GM18951 (cell line): ENCODE results near the gene TATDN3.

Source experiments
- POLR2A ChIP-seq: IDR thresholded peaks from 4 replicates; pipeline ENCODE4 v1.6.1; 2011; ENCODE audit warnings: mild to moderate bottlenecking; ENCODE audit not compliant: insufficient read length, insufficient read depth; ENCODE audit errors: extremely low read depth
- in situ Hi-C: fragments of 300-500 bp; cut with MboI; formaldehyde crosslinking; loops from one replicate; pipeline ENCODE4 v1.12.0; 2022; ENCODE audit warnings: low sequenced_read_pairs, mixed read lengths, inconsistent platforms; ENCODE audit not compliant: unreplicated experiment

Gene TATDN3

DNA sequence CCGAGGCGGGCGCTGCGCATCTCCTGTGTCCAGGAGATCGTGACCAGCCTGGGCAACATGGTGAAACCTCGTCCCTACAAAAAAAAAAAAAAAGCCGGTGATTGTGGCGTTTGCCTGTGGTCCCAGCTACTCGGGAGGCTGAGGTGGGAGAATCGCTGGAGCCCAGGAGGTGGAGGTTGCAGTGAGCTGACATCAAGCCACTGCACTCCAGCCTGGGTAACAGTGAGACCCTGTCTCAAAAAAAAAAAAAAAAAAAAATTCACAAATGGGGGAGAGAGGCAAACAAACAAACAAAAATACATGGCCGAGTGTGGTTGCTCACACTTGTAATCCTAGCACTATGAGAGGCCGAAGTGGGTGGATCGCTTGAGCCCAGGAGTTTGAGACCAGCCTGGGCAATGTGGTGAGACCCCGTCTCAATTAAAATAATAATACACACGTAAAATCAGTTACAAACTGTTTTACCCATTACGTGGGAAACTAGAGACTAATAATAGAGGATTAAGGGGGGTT lies 758 bp downstream of the TATDN3 start:
- no peak for TF ChIP-seq POLR2A
- in situ Hi-C loops, result no loop called here

DNA sequence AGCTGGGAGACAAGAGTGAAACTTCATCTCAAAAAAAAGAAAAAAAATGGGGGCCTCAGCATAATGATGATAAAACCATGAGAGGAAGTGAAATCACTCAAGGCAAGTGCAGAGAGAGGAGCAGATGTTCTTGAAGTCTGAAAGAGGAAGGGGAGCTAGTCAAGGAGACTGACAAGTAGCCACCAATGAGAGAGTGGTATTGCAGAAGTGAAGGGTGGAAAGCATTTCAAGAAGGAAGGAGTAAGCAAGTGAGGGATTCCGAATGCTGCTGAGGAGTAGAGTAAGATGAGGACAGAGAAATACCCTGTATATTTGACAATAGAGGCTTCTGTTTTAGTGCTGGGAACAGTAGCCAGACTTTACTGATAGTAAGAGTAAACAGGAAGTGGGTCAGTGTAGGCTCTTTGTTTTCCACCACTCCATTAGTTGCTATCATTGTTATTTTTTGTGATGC lies 2.9 kb downstream of the TATDN3 start:
- peak; percentile 26 for TF ChIP-seq POLR2A
- in situ Hi-C loops, result no loop called here

DNA sequence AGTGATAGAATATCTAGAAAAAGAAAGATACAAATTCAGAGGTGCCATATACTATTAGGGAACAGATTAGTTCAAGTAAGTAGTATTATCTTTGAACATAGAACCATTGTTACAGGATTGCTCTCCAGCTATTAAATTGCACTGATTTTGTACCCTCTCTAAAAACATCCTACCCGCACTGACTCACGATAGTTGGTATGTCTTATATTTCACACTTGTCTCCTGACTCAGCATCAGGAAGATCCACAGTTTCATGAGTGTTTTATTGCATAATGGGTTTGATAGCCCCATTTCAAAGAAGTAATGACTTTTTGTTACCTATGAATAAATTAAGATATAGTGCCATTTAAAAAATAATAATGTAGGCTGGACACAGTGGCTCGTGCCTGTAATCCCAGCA lies 6.0 kb downstream of the TATDN3 start:
- no peak for TF ChIP-seq POLR2A
- in situ Hi-C loops, result no loop called here

DNA sequence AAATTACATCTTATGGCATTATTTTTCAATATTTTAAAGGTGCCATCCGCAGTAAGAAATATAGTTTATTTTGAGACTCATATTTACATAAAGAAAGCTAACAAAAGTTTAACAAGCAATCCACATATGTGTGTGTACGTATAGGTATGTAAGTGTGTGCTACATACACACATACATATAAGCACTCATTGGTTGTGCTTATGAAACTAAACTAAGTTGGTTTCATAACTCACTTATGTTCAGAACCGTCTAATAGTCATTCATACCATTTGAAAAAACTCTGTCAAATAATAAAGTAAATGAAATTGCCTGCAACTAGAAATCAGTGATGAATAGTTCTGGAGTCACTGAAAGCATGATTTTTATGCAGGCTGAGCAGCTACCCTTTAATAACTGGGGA lies 14.1 kb downstream of the TATDN3 start:
- in situ Hi-C loops, result loop anchor here (25.0 kb wide), 1 partner anchor 182 kb away; no protein-coding TSS in a partner anchor
- TF ChIP-seq POLR2A, result no peak

DNA sequence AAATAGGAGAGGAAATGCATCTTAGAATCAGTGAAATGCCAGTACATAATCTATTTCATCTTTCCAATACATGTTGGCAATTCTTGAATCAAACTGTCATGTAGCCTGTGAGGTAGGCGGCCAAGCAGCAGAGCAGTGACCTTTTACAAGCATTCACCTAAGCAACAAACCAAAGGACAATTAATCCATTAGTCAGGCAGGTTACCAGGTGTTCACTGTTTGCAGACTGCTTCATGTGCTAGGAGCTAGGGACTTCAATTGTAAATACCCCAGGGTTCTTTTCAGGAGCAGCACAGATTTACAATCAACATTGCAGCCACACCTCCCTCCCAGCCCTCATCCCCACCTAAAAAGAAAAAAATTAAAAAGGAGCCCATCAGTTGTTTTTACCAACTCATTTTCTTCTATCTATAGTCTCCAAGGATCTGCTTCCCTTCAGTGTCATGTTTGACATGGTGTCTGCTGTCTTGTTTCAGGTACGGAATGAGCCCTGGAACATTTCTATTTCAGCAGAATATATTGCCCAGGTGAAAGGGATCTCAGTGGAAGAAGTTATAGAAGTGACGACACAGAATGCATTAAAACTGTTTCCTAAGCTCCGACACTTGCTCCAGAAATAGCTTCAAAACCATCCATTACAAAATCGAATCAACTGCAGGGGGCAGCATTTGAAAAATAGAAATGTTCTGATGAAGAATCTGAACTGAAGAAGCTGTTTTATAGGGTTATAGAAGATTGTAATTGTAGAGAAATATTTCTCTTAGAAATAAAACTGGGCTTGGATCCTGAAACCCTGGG lies 23.0 kb downstream of the TATDN3 start:
- in situ Hi-C loops, result loop anchor here (25.0 kb wide), 1 partner anchor 173 kb away; no protein-coding TSS in a partner anchor
- TF ChIP-seq POLR2A, result no peak

DNA sequence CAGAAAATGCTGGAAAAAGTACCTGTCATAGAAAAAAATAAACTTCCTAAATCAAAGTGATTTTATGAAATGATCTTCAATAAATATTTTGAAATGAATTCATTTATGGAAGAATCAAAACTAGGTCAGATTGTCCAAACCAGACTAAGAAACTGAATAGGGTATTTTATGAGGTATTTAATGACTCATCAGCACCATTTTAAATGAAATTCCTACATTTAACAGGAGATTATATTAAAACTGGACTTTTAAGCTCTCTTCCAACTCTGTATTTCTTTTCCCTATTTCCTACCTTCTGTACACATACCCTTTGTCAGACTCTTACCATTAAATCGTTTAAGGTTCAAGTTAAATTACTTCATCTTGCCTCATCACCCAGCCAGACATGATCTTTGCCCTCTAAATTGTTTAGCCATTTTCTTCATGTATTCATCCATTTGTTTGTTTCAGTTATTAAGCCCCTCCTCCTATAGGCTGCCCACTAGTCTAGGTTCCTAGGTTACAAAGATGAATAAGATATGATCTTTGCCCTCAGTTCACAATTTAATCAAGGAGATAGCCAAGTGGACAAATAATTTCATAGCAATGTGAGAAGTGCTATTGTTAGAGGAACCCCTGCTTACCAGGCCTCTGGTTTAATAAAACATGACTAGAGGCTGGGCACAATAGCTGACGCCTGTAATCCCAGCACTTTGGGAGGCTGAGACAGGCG lies 25.0 kb downstream of the TATDN3 start:
- in situ Hi-C loops, result loop anchor here (25.0 kb wide), 1 partner anchor 171 kb away; no protein-coding TSS in a partner anchor
- no peak for TF ChIP-seq POLR2A

DNA sequence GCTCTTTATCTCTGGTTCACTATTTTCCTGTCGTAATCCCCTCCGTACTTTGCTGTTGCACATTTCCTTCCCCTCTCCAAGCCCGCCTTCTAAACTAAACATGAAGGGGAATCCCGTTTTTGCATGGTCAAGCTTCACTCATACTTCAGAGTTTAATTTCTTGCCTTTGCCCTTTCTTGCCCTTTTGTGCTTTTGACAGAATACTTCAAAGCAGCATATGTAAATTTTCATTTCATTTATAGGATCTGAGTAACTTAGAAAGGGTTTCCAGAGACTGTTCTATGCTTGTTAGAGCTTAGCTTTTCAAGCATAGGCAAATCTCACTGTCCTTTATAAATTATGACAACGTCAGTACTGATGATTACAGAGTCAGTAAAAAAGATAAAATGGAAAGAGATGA lies 28.0 kb downstream of the TATDN3 start:
- TF ChIP-seq POLR2A, result no peak
- in situ Hi-C loops, result loop anchor here (25.0 kb wide), 1 partner anchor 168 kb away; no protein-coding TSS in a partner anchor

DNA sequence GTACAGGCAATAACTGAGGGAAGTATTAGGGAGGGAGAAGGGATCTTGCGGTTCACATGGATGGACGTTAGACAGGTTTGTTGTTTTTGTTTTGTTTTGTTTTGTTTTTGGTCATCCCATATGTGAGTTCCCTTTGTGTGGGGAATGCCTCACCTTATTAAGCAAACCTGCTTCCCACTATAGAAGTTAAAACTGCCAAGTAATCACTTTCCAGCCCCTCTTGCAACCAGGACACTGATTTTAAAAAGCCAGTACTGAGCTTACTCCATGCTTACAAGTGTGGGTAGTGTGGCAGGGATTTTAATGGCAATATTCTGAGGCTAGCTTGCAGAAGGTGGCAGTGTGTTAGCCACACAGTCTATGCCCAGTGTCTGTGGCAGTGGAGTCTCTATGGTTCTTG lies 29.3 kb downstream of the TATDN3 start:
- in situ Hi-C loops, result loop anchor here (25.0 kb wide), 1 partner anchor 166 kb away; no protein-coding TSS in a partner anchor
- TF ChIP-seq POLR2A, result no peak

DNA sequence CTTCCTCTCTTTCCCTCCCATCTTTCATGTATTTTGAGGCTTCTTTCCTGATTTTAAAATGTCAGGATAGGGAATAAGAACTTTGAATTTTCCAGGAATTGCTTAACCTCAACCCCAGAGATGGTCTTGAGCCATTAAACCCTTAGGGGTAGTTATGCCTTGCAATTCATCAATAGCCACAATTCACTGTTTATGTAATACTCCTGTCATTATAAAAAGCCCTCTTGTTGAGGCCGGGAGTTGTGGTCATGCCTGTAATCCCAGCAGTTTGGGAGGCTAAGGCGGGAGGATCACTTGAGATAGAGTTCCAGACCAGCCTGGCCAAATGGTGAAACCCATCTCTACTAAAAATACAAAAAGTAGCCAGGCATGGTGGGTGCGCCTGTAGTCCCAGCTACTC lies 31.3 kb downstream of the TATDN3 start:
- TF ChIP-seq POLR2A, result no peak
- in situ Hi-C loops, result loop anchor here (25.0 kb wide), 1 partner anchor 164 kb away; no protein-coding TSS in a partner anchor

DNA sequence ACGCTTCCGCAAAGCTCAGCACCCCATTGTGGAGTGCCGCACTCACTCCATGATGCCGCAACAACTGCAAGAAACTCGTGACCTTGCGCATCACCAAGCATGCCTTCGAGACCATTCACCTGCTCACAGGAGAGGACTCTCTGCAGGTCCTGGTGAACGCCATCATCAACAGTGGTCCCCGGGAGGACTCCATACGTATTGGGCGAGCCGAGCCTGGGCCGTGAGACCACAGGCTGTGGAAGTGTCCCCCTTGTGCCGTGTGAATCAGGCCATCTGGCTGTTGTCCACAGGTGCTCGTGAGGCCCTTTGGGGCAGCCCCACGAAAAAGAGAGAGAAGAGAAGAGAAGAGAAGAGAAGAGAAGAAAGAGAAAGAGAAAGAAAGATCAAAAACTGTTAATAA lies 32.5 kb downstream of the TATDN3 start:
- in situ Hi-C loops, result loop anchor here (25.0 kb wide), 1 partner anchor 163 kb away; no protein-coding TSS in a partner anchor
- no peak for TF ChIP-seq POLR2A

DNA sequence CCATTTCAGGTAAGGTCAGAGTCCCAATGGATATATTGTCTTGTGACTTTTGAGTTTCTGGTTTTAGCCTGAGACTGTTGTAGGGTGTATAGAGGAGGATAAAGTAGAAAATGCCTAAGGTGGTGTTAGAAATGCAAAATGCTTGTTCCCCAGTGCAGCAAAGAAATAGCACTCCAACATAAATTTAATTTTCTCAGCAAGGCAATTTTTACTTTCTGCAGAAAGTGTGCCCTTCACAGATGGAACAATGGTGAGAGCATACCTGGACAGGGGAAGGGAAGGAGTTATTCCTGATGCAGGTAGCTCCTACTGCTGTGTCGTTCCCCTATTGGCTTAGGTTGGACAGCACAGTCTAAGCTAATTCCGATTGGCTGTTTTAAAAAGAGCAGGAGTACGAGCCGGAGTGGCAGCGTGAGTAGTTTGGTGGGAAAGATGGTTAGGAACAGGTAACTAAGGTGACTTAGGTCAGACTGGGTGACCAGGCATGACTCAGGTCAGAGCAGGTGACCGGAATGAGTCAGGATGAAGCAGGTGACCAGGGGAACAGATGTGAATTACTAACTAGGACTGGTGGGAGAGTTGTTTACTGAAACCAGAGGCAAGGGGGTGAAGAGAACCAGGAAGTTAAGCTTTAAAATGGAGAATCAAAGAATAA lies 34.2 kb downstream of the TATDN3 start:
- TF ChIP-seq POLR2A, result no peak
- in situ Hi-C loops, result no loop called here

DNA sequence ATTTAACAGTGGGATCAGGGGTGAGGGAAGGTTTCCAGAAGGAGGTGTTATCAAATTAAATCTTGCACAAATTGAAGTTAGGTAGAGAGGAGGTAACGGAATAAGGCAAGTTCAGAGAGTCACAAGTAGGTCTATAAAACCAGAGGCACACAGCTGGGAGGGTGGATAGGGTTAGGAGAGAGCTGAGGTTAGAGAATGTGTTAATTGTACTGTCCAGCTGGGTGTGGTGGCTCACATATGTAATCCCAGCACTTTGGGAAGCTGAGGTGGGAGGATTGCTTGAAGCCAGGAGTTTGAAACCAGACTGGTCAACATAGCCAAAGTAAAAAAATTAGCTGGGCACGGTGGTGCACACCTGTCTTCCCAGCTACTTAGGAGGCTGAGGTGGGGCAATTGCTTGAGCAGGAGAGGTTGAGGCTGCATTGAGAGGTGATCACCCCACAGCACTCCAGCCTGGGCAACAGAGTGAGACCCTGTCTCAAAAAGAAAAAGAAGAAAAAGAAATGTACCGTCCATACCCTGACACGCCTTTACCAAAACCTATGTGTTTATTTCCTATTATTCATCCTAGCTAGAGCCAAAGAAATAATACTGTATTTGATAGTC lies 35.6 kb downstream of the TATDN3 start:
- in situ Hi-C loops, result no loop called here
- TF ChIP-seq POLR2A, result no peak
